Activated CD8-positive, alpha-beta memory T cell treated with anti-CD3 and anti-CD28 coated beads for 24 hours (primary cell): ENCODE data around the gene MTERF4.

Experiments
- DNase-seq: peaks from one replicate; pipeline ENCODE4 v3.0.0-alpha.2; 2020

MTERF4 gene

DNA sequence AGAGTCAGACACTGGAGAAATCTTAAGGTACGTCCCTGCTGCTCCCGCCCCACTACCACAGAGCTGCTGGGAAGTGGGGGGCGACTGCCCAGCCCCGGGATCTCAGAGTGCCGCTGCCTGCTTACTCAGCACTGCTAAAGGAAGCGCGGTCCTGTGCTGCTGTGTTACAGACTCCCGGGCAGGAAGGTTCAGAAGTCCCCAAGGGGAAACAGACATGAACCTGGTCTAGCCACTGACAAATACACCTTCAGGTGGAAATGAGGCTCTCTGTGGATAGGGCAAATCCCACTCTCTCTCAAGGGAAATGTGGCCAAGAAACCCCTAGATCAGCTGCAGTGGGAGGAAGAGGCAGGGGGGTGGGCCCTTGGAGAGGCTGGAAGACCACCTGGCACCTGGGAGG is 13.7 kb downstream of the MTERF4 start:
- no peak for DNase-seq

GRCh38 chr2:241087420-241088268 is 14.4 kb downstream of the MTERF4 start:
- DNase-seq: no peak

GRCh38 chr2:241084856-241085444 is 17.1 kb downstream of the MTERF4 start:
- DNase-seq: no peak

GRCh38 chr2:241083091-241083415 is 19.0 kb downstream of the MTERF4 start:
- DNase-seq: no peak

GRCh38 chr2:241082341-241083090 is 19.6 kb downstream of the MTERF4 start:
- peak; percentile 52 for DNase-seq

DNA sequence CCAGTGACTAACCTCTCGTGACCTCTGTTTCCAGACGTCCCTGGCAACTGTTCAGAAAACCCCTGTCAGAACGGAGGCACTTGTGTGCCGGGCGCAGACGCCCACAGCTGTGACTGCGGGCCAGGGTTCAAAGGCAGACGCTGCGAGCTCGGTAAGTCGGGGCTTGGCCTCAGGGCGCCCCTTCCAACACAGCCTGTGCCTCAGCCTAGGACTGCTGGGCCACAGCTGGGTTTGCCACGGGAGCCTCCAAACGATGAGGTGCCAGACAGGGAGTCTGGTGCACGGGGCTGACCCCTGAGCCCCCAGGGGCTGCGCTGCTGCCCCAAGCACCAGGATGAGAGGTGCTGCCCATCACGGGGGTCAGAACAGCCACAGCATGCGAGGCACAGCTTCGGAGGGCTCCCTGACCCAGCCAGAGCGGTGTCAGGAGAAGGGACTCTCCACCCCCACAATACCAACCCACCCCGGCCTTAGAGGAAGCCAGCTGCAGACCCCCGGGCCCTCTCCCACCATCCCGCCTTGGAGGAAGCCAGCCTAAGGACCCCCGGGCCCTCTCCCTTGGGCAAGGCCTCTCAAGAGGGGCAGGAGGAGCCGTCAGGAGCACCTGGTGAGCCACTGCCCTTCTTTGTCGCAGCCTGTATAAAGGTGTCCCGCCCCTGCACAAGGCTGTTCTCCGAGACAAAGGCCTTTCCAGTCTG is 20.3 kb downstream of the MTERF4 start:
- peak; percentile 46 for DNase-seq

DNA sequence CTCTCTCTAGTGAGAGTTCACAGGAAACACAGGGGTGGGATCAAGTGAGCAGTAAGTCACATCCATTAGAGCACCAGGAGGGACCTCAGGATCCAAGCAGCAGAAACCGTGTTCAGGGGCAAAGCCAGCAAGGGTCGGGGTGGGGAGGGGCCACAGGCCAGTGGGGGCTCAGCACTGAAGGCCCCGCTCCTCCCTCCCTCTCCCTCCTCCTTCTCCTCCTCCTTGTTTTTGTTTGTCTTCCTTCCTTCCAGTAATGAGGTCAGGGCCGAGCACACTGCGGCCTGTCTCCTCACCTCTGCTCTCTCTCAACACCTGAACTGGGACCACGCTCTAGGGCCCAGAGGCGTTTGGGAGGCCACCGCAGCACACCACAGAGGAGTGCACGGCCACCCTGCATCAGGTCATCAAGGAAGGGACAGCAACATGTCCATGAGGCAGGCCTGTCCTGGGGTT is 20.9 kb downstream of the MTERF4 start:
- DNase-seq: peak; percentile 55

DNA sequence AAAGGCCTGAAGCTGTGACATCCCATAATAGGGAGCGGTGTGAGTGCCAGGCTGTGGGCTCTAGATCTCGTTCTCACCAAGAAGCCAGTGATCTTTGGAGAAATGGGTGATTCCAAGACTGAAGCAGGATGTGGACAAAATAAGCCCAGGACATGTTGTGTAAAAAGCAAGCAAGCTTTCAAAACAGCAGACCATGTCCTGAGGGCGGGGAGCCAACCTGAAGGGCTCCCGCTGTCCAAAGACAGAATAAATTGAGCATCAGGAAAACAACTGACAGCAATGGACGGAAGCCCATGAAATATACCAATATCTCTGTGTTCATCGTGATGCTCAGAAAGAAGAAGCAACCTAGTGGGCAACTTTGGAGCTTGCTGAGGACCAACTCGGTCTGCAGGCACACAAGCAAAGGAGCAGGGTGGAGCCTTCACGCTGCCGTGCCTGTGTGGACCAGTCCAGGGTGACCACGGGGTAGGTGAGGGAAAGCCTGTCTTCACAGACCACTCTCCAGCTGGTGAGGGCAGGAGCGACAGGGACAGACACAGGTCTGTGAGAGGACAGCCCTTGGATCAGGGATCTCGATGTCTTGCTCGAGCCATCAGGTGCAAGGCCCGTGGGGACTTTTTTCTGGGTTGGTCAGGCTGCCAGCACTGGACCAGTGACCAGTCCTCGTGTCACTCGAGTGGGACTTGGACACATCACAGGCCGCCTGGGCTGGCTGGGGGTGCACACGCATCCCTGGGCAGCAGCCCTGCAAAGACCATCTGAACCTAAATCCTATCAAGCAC is 21.5 kb downstream of the MTERF4 start:
- DNase-seq: peak; percentile 52

- DNase-seq: peak; percentile 40
Measured at GRCh38 chr2:241074901-241075540, 27.1 kb downstream of the MTERF4 start.

- DNase-seq: peak; percentile 35
Measured at GRCh38 chr2:241074065-241074818, 27.8 kb downstream of the MTERF4 start.

DNA sequence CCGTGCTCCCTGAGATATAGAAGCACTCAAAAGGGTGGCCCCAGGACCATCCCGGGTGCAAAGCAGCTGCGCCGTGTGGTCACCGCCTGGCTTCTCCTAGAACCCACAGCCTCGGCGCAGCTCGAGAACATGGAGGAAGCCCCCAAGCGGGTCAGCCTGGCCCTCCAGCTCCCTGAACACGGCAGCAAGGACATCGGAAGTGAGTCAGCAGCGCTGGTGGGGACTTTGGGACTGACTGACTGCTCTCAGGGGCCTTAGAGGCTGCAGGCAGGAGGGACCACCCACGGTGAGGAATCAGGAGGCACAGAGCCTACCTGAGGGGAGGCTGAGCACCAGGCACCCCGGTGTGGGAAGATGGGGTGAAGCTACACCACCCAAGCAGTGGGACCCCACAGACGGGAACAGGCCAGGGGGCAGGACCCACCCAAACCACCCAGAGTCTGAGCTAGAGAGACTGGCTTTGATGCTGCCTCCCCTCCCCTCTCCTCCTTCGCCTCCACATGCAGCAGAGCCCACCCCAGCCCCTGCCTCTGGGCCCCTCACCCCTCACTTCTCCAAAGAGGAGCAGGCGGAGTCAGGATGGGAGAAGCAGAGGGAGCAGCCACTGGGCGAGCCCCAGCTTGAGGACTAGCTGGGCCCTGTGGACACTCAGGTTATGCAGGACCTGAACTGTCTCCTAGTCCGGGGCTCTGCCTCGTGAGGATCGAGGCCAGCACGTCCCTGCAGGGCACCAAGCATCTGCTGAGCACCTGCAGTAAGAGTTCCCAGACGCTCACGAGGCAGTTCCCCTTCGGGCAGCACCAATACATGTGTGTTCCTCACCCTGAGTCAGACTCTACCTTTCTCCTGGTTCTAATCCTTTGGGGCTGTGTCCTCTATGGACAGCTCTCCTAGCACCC is 28.7 kb downstream of the MTERF4 start:
- peak; percentile 52 for DNase-seq

GRCh38 chr2:241072553-241073165 is 29.4 kb downstream of the MTERF4 start:
- DNase-seq: peak; percentile 46

DNA sequence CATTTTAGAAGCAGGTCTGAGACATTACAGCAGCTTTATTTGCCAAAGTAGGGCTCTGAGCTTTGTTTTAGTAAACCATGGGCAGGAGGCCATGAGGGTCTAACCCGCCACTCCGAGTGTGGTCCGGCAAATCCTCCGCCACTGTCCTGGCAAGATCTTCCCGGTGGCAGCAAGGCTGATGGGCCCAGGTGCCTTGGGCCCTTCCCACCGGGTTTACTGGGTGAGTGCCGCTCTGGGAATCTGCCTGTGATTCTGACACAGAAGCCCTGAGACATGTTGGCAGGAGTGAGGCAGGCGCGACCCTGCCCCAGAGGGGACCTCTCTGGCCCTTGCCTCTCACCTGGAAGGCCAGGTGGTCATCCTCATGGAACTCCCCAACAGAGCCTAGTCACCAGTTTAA is 29.9 kb downstream of the MTERF4 start:
- no peak for DNase-seq

DNA sequence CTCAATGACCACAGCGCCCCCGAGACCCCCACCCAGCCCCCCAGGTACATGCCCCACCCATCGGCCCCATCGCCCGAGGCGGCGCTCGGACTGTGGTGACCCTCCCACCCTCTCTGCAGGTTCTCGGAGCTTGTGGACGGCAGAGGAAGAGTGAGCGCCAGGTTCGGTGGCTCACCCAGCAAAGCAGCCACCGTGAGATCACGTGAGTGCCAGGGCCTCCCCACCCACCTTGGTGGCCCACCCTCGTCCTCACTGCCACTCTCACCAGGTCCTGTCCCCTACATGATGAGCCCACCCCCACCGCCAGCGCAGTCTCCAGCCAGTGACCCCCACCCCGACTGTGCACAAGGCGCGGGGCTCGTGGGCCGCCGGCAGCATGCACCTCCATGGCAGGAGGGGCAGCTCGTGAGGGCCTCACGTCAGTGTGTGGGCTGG is 30.4 kb downstream of the MTERF4 start:
- peak; percentile 19 for DNase-seq

- DNase-seq: peak; percentile 50
Measured at GRCh38 chr2:241070811-241071676, 31.0 kb downstream of the MTERF4 start.

- DNase-seq: peak; percentile 38
Measured at GRCh38 chr2:241070361-241070760, 31.7 kb downstream of the MTERF4 start.

DNA sequence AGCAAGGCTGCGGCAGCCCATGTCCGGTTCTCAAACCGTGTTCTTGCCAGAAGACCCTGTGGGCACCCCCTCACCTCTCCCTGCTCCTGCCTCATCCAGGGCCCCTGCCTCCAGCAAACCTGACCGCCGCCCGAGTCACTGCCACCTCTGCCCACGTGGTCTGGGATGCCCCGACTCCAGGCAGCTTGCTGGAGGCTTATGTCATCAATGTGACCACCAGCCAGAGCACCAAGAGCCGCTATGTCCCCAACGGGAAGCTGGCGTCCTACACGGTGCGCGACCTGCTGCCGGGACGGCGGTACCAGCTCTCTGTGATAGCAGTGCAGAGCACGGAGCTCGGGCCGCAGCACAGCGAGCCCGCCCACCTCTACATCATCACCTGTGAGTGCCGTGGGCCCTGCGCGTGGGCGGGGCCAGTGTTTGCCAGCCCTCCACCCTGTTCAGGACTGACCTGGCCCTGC is 32.2 kb downstream of the MTERF4 start:
- DNase-seq: peak; percentile 42
